SW480 (cell line): ENCODE data around the gene OR7E24.
"Not testable (repeated sequence)": the region's sequence is repeated elsewhere in the genome, so short reads cannot be mapped to it uniquely, and the experiment has no call there.

Experiments
- DNase-seq: peaks from one replicate; pipeline ENCODE4 v3.0.0-alpha.2; 2016; ENCODE audit warnings: low spot score

OR7E24 gene

GRCh38 chr19:9250630-9251029 lies at the start of gene OR7E24:
OR7E24 (plus strand) TSS chr19:9250930; CDS start chr19:9251044, 114 bp downstream.
- no peak for DNase-seq

DNA sequence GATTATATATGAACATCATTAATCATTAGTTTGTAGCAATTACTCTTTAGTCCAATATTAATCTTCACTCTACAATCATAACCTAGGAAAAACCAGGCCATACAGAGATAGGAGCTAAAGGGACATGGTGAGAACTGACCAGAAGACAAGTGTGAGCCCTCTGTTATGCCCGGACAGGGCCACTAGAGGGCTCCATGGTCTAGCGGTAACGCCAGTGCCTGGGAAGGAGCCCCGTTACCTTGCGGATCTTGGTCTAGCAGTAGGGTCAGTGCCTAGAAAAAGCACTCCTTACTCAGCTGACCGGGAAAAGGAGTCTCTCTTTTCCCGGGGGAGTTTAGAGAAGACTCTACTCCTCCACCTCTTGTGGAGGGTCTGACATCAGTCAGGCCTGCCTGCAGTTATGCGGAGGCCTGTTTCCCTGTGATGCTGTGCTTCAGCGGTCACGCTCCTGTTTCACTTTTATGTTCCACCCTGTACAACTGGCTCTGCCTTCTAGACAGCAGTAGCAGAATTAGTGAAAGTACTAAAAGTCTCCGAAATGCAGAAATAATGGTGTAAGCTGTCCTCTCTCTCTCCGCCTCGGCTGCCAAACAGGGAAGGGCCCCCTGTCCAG lies 45.1 kb upstream of the OR7E24 start:
- peak; percentile 58 for DNase-seq

DNA sequence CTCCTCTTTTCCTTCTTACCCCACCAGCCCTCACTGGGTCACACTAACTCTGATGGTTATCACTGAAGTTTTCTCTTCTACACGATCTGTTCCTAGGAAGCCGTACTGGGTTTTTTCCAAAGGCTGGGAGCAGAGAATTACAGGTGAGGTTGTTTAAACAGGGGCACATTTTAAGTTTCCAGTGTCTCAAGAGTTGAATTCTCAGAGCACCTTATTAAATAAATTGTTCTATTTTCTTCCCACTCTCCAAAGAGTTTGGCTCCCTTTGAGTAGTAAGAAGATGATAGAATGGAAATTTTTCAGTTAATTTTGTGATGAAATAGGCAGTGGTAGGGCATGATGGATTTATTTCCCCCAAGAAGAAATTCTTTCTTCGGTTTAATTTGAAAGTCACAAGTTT lies 31.2 kb upstream of the OR7E24 start, which contains the start of gene OR7D4:
Gene OR7D4, minus strand, starts transcription at position 101 of the 400 bp plus-strand sequence. CDS start 4,752 bp downstream, outside the sequence.
- no peak for DNase-seq

DNA sequence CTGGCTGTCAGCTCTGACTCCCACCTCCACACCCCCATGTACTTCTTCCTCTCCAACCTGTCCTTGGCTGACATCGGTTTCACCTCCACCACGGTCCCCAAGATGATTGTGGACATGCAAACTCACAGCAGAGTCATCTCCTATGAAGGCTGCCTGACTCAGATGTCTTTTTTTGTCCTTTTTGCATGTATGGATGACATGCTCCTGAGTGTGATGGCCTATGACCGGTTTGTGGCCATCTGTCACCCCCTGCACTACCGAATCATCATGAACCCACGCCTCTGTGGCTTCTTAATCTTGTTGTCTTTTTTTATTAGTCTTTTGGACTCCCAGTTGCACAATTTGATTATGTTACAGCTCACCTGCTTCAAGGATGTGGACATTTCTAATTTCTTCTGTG lies 506 bp downstream of the OR7E24 start:
- DNase-seq = no peak

GRCh38 chr19:9283485-9283884 lies 32.8 kb downstream of the OR7E24 start:
- not testable (repeated sequence) for DNase-seq

- DNase-seq = no peak
Observed at GRCh38 chr19:9289231-9289884, 38.6 kb downstream of the OR7E24 start.

DNA sequence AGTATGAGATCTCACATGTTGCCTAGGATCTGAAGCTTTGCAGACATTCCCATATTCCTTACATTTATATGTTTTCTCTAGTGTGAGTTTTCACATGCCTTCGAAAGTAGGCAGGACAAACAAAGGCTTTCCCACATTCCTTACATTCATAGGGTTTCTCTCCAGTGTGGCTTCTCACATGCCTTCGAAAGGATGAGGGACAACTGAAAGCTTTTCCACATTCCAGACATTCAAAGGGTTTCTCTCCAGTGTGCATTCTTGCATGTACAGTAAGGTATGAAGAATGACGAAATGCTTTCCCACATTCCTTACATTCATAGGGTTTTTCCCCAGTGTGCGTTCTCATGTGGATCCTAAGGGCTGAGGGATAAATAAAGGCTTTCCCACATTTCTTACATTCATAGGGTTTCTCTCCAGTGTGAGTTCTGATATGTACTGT lies 44.7 kb downstream of the OR7E24 start:
- no peak for DNase-seq

- DNase-seq = no peak
Observed at GRCh38 chr19:9296336-9296735, 45.6 kb downstream of the OR7E24 start.
